Measurements from ENCODE around the gene KCNH4.

KCNH4 gene

DNA sequence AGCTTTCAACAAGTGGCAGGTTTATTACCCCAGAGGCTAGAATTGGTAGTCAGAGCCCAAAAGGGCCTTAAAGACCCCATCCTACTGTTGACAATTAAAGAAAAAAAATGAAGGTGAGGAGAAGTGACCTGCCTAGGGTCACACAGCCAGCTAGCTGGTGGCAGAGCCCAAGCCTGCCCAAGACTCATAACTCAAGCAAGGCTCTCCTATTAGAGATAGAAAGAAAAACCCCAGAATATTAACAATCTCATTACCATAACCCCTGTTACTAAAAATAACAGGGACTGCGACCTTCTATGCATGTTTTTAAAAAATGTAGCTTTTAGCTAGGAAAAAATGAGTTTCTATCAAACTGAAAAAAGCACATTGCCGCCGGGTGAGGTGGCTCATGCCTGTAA is 44.3 kb downstream of the KCNH4 start:
- no peak for DNase-seq (ENCODE audit: low read depth in 2 of 2)

DNA sequence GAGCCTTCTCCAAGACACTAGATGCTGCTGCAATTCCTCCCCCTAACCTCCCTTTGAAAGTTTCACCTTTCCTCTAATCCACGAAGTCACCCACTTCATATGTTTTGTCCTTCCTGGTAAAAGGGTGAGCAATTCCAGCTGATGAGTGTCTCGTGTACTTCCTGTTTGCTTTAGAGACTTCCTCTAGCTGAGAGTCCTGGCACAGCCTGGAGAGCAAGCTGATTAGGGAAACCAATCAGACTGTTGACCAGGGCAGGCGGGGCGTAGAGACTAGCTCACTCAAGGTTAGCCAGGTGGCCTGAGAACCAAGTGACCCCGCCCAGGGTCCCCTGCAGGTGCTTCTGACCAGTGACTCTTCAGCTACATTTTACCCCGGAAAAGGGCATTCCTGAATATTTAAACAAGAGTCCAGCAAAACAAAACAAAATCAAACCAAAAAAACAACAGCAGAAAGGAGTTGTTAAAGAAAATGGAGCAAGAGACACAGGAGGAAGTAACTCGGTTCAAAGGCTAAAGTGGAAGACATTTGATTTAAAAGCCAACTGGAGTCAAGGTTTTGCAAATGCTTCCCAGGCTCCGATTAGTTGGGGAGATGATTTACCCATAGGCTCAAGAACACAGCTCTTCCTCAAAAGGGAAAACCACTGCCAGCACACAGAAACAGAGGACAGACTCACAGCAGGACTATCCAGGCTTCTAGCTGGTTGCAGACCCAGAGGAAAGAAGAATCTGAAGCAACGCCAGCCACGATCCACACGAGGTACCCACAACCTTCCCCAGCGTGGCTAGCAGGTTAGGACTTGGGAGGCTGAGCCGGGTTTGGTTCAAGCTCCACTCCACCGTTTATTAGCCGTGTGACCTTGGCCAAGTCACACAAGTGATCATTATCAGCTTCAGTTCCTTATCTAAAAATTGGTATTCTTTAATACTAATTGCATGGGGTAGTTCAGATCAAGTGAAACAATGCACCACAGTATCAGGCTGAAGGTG is 45.0 kb downstream of the KCNH4 start:
- DNase-seq (ENCODE audit: low read depth in 2 of 2), result no peak

DNA sequence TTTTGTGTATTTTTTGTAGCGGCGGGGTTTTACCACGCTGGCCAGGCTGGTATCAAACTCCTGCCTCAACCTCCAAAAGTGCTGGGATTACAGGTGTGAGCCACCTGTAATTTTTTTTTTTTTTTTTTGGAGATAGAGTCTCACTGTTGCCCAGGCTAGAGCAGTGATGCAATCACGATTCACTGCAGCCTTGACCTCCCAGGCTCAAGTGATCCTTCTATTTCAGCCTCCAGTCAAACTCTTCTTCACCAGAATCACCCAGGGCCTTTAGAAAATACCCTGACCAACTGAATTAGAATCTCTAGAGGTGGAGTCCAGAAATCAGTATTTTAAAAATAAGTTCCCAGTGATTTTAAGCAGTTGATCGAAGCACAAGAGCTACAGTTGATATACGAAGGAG is 45.8 kb downstream of the KCNH4 start:
- no peak for DNase-seq (ENCODE audit: low read depth in 2 of 2)

DNA sequence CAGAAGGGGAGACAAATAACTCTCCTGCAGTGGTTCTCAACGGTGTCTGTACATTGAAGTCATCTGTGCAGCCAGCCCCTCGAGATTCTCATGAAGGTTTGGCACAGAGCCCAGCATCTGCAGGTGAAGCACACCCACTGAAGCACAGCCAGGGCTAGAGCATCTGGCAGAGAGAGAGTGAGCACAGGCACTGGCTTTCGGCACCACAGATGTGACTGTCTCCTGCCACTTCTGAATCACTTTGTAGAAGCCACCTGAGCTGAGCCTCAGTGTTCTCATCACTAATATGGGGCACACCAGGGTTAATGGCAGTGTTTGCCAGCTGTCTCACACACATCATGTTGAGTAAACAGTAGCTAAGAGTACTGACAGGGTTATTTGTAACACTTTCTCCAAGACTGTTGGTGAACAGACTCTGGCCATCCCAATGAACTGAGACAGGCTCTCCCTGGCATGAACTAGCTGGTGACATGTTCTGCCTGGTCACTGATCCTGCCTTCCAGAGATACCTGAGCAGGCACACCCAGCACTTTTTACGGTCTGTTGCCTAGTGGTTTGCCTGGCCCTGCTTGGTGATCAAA is 47.4 kb downstream of the KCNH4 start:
- no peak for DNase-seq (ENCODE audit: low read depth in 2 of 2)

DNA sequence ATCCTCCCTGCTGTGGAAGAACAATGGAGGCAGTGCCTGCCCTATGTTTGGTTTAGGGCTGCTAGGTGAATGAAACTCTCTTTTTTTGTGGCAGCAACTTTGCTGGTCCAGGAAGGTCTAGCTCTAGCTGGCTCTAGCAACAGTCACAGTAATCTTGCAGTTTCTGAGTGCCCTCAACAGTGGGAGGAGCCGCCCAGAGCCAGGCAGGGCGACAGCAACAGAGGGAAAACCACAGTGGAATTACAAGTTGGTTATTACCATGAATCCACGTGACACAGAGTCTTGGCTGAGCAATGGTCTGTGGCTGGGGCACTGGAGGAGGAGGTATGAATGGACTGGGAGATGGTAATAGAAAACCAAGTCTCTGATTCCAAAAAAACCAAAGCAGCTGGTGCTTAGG is 48.0 kb downstream of the KCNH4 start:
- DNase-seq (ENCODE audit: low read depth in 2 of 2), result no peak

DNA sequence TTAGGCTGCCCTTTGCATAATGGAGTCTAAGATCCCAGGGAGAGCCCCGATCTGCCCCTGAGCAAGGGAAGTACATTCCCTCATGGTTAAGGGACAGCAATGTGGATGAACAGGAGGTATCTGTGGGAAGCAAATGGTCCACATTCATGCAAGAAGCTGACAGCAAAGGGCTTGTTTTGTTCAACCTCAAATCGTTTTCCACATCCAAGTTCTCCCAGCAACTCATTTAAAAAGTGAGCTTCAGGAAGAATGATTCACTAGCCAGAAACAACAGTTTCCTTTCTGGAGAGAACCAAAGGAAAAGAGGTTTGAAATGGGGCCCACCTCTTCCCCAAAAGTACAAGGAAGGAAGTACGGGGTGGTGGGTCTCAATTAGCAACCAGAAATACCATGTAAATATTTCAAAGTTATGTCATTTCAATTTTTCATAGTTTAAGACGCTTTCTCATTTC is 48.9 kb downstream of the KCNH4 start:
- no peak for DNase-seq (ENCODE audit: low read depth in 2 of 2)

DNA sequence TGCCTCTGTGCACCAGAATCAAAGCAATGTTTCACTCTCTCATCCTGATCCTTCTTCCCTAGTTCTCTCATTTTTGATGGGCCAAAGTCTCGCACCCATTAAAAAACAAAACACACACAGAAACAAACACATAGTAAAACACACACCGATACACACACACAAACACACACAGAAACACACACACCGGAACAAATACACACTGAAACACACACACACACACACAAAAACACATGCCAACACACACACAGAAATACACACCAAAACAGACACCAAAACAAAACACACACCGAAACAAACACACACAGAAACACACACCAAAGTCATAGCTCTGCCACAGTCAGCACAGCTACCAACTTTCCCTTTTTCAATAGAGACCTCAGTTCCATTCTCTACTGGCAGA is 49.7 kb downstream of the KCNH4 start:
- DNase-seq (ENCODE audit: low read depth in 2 of 2), result no peak

DNA sequence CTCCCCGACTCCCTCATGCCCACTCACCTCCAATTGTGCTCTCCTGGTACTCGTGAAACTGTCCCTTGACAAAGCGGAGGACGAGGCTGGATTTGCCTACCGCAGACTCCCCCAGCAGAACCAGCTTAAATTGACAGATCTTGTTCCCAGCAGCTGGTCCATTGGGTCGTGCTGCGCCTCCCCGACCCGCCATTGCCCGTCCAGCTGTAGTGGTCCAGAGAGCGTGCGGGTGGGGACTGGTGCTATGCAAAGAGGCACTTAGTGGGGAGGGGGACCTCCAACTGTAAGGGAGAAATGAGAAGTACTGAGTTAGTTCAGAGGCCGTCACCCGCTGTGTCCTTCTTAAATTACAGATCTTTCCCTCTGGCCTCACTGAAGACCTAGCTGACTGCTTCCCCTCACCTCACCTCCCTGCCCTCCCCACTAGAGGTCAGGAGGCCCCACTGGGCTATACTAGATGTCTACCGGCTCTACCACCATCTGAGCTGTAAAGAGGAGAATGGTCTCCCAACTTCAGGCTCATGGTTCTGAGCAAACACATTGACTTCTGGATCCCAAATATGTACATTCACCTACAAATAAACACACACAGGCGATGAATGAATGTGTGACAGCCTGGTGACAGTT is 50.5 kb downstream of the KCNH4 start:
- no peak for DNase-seq (ENCODE audit: low read depth in 2 of 2)

DNA sequence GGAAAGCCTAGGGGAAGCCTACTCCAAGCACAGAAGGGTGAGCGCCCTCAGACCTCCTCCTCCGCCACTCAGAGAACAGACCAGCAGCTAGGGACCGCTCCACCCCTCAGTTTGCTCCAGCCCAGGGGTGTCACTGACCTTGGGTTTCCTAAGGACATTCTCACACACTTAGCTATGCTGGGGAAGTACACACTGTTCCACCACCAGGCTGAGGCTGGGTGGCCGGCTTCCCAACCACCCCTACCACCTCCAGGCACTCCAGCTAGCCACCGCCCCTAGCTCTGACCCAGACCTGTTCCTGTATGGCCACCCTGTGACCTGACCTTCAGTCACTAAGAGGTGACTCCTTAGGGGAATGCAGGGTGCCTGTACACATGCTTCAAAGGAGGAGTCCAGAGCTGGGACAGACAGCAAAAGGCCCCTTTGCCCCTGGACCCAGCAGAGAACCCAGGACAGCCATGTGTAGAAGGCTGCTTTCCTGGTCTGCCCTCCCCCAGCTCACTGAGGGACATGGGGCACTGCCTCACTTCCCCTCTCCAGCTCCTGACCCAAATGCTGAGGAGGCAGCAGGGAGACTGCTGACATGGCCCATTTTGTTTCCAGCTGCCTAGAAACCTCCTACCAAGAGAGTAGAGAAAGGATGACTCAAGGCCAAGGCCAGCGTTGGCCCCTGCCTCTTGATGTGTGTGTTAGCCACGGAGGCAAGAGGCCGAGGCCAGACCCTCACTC is 51.7 kb downstream of the KCNH4 start:
- no peak for DNase-seq (ENCODE audit: low read depth in 2 of 2)

DNA sequence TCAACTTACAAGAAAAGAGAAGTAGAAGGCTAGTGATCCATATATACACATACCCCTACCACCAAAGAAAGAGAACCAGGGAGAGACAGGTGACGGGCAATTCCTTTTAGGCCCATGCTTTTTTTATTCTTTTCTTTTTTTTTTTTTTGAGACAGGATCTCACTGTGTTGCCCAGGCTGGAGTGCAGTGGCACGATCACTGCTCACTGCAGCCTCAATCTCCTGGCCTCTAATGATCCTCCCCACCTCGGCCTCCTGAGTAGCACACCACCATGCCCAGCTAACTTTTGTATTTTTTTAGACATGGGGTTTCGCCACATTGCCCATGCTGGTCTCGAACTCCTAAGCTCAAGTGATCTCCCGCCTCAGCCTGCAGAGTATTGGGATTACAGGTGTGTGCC is 53.5 kb downstream of the KCNH4 start:
- DNase-seq (ENCODE audit: low read depth in 2 of 2), result no peak

DNA sequence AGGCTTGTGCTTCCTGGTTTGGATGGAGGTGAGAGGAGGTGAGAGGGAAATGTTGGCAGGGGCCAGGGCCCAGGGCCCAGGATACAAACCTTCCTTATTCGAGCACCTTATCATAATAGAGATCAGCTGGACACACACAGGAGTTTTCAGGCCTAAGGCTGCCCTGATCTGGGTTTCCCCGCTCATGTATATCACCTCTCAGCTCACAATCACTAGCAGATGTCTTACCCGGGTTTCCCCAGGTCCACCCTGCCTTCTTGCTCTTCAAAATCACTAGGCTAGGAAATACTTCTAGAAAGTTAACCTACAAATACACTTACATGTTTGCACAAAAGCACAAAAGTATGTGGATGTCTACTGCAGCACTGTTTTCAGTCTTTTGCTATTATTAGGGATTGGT is 54.1 kb downstream of the KCNH4 start:
- no peak for DNase-seq (ENCODE audit: low read depth in 2 of 2)

DNA sequence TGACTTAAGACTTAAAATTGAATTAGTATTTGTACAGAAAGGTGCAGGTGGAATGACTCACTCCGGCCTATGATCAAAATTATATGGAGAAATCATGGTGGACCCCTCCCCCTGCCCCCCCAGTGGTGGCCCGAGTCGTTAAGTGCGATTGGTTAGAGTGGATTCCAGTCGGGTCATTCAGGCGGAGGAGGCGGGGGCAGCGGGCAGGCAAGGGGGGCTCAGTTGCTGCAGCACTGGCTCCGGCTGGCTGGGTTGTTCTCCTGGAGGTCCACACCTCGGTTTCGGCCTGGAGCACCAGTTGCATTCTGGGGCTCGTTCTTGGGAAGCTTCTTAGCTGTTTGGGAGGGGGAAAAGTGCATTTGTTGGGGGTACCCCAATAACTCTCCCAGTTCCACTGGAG is 55.4 kb downstream of the KCNH4 start:
- DNase-seq (ENCODE audit: low read depth in 2 of 2), result no peak

DNA sequence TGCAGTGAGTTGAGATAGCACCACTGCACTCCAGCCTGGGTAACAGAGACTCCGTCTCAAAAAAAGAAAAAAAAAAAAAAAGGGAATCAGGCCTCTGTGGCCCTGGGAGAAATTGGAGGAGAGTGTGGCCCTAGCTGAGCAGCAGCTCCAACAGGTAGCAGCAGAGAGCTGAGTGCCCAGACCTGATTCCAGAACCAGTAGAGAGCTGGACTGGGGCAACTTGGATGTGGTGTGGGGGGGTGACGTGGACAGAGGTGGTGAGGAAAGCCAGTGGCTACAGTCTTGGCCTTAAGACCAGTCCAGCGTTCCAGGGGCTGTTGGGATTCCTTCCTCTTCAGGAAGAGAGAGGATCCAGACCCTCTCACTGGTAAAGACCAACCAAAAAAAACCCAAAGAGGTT is 56.7 kb downstream of the KCNH4 start:
- DNase-seq (ENCODE audit: low read depth in 2 of 2), result no peak

DNA sequence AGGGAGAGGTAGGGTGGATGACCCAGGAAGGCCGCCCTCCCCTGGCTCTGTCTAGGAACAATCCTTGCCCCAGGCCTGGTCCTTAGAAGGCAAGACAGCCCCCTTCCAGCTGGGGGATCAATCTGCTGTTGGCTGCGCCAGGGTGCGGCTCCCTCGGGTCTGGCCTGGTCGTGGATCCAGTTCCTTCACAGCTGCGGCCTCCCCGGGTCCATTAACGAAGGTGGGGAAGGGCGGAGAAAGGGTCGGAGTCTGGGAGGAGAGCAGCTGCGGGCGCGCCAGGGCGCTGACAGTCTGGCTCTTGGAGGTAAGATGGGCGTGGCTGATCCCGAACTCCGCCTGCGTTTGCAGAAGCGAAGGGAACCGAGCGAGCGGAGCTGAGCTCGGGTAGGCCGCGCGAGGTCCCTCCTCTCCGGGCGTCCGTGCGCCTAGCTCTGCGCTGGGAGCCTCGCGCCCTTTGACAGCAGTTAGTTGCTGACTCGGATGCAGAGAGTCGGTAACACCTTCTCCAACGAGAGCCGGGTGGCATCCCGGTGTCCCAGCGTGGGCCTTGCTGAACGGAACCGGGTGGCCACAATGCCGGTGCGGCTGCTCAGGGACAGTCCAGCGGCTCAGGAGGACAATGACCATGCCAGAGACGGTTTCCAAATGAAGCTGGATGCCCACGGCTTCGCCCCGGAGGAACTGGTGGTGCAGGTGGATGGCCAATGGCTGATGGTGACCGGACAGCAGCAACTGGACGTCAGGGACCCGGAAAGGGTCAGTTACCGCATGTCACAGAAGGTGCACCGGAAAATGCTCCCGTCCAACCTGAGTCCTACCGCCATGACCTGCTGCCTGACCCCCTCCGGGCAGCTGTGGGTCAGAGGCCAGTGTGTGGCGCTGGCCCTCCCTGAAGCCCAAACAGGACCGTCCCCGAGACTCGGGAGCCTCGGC is 58.3 kb downstream of the KCNH4 start, which contains the start of gene HSPB9:
Gene HSPB9, plus strand, starts transcription at position 434 of the 933 bp plus-strand sequence. Its CDS starts 47 bp downstream, at position 481.
- no peak for DNase-seq (ENCODE audit: low read depth in 2 of 2)

DNA sequence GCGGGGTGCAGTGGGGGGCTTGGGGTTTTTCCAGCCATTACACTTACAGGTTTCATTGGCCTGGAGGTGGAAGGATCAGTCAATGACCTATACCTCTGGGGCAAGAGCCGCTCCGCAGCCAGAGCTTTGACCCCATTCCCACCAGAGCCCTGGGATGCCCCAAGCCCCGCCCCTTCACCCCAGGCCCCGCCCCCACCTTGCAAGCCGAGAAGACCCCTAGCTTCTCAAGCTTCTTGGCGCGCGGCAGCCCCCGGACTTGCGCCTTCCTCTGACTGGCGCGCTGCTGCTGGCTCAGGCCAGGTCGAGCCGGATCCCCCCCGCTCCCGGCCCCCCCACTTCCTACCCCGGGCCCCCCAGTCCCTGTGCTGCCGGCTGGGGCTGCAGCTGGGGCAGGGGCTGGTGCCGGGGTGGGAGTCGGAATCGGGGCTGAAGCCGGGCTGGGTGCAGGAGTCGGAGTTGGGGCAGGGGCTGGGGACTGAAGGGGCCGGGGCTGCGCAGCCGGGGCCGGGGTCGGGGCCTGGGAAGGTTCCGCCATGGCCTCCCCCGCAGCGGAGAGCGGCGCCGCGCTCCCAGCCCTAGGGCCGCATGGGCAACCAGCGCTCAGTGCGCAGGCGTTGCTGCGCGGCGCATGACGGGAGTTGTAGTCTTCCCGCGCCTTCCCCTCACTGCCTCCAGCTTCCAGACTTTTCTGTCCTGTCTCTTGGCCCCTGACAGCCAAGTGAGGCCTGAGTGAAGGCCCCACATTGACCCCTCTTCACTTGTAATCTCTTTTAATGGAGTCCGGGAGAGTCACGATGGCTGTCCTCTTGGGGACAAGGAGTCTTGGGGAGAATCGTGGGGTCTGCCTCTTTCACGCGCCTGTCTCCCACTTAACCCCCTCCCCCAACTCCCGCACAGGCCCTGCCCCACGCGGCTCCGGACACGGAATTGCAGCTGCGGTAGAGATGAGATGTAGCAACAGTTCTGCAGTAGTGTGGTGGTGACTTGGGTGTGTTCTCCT is 59.9 kb downstream of the KCNH4 start, which contains the start of gene KAT2A:
Gene KAT2A, minus strand, starts transcription at position 598 of the 1,000 bp plus-strand sequence. Its CDS starts 63 bp downstream, at position 535.
- DNase-seq (ENCODE audit: low read depth in 2 of 2), result peak; percentile 47 to 57

DNA sequence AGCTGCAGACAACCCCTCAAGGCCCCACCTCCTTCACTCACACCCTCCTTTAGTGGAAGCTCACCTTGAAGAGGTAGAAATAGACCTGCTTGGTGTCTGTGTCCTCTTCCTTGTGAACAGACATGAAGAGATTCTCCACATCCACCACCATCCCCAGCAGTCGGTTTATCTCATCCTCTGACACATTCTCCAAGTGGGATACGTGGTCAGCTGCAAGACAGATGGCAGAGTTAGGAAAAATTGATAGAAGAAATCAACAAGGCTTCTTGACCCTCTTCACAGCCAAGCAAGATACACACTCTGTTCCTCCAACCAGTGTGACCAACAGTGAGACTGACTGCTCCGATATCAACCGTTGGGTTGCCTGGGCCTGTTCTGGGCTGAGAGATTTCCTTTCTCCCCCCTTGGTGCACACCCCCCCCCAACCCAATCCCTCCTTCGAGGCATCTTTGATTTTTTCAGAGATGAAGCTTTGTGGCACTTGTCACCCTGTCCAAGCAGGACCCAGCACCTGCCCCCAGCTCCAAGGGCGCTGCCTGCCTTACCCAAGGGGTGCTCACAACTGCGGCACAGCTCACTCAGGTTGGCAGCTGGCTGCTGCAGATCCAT is 60.7 kb downstream of the KCNH4 start:
- no peak for DNase-seq (ENCODE audit: low read depth in 2 of 2)

DNA sequence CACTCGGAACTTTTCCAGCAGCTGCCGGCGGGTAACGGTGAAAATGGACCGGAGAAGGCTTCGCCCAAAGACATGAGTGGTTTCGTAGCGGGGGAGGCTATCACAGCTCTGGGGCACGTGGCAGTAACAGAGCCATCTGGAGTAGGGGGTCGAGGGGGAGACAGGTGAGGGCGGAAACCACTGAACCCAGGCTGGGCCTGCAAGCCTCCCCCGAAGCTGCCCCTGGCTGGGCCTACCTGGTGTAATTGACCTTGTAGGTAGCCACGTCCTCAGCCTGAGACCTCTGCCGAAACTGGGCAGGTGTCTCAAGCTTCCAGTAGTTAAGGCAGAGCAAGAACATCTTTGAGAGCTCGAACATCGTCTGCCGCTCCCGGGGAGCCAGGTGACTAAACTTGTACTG is 61.6 kb downstream of the KCNH4 start:
- DNase-seq (ENCODE audit: low read depth in 2 of 2), result no peak

DNA sequence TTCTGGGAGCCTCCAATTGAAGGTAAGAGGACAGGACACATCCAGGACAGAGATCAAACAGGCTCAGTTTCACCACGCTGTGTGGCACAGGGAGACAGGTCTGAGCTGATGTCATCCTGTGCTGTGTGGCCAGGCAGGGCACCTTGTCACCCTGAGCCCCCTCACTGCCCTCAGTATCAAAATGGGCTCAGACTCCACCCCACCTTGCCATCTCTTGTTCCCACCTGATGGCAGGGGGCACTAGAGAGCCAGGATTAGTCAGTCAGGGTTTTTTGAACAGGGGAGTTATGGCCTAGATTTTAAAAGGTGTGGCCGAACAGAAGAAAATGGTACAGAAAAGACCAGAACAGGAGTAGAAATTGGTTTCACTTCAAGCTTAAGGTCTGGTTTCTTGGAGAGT is 62.4 kb downstream of the KCNH4 start:
- DNase-seq (ENCODE audit: low read depth in 2 of 2), result no peak

DNA sequence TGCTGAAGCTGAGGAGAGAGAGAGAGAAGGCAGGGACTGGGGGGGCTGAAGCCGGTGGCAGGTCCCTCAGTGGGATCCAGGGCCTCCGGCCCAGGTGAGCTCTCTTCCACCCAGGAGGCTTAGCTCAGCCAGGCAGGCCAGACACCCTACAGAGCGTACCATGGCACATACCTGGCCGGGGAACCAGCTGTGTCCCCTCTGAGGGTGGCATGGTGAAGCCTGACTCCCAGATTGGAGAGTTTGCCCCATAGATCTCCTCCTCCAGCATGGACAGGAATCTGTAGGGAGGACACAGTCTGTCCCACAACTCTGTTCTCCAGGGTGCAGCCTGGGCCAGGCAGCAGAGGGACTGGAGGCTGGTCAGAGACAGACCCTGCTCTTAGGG is 62.8 kb downstream of the KCNH4 start:
- no peak for DNase-seq (ENCODE audit: low read depth in 2 of 2)

Data from stimulated activated CD8-positive, alpha-beta memory T cell treated with anti-CD3 and anti-CD28 coated beads, Interleukin-15, amount 100 ng/mL, for 4 hours (primary cell).